ENCODE results near the gene FOXB2.
"Not testable (repeated sequence)": the region's sequence is repeated elsewhere in the genome, so short reads cannot be mapped to it uniquely, and the experiment has no call there.

FOXB2 gene

DNA sequence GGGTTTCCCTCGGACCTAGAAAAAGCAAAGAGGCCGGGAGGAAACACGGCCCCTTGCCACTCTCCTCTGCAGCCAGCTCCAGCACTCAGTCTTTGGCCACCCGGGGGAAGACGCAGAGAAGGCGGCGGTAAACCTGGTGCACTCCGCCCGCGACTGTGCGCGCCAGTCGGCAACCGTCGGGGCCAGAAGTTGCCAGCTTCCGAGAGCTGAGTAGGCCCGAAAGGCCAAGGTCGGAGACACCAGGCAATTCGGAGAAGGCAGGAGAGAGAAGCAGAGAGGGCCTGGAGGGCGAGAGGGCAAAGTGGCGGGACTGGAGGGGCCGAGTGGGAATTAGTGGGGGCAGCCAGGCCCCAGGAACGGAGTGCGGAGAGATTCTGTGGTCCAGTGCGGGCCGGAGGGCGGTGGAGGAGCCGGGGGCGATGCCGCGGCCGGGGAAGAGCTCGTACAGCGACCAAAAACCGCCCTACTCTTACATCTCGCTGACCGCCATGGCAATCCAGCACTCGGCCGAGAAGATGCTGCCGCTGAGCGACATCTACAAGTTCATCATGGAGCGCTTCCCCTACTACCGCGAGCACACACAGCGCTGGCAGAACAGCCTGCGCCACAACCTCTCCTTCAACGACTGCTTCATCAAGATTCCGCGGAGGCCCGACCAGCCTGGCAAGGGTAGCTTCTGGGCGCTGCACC is at the start of gene FOXB2:
Gene FOXB2 (plus strand): TSS at position 420 of the 690 bp plus-strand sequence. CDS start 0 bp downstream, at position 420.
- DNase-seq (ENCODE audit: low read depth): no peak

DNA sequence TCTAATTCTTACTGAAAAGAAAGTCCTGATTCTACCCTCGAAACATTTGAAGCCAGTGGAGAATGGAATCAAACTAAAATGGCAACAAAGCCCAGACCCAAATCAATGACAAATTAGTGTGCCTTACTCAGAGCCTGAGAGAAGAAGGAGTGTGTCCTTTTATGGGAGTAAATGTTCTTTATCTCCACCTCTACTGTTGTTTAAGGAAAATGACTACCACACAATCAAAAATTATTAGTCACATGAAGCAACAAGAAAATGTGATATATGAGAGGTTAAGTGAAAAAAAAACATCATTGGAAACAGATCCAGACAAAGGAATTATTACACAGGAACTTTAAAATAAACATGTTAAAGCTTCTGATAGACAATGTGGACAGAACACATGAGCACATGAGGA is 49.7 kb upstream of the FOXB2 start:
- DNase-seq (ENCODE audit: low read depth): no peak

GRCh38 chr9:76978831-76979230 is 40.6 kb upstream of the FOXB2 start:
- not testable (repeated sequence) for DNase-seq (ENCODE audit: low read depth)

DNA sequence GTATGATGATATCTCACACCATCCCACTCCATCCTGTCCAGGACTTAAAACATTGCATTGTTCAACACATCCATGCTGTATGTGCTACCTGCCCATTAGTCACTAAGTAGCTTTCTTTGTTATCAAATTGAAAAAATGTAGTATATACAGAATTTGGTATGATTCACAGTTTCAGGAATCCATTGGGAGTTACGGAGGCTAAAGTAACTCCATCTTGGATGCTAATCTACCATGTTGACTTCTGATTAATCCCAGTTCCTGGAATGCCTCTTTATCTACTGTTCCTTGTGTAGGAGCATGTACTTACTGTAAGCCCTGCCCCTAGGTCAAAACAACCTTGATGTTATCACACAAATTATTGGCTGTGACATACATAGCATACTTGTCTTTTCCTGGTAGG is 38.9 kb upstream of the FOXB2 start:
- no peak for DNase-seq (ENCODE audit: low read depth)

GRCh38 chr9:76984486-76984885 is 35.0 kb upstream of the FOXB2 start:
- DNase-seq (ENCODE audit: low read depth): no peak

- no peak for DNase-seq (ENCODE audit: low read depth)
These were observed 33.9 kb upstream of the FOXB2 start for GRCh38 chr9:76985581-76985980.

DNA sequence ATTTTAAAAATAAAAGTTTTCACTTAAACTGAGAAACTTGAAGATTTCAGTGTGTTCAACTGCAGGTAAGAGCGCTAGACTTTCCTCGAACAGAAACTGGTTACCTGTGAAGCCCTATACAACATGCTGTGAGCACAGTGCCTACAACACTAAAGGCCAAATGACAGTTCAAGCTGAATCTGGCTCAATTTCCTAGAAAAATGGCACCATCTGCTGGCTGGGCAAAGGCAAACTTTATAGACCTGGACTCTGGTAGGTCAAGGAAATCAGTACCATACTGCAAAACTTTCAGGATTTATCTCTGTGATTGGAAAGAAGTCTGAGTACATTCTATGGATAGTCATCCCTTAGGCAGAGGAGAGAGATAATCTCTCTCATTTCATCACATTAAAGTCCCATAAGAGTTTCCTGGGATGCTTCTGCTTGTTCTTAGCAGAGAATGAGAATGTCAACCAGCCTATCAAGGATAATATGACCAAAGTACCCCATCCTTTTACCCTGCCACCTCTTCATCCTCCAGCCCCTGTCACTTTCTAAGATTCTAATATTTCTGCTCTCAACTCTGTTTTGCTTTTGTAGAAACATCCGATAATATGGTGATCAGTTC is 31.8 kb upstream of the FOXB2 start:
- no peak for DNase-seq (ENCODE audit: low read depth)

DNA sequence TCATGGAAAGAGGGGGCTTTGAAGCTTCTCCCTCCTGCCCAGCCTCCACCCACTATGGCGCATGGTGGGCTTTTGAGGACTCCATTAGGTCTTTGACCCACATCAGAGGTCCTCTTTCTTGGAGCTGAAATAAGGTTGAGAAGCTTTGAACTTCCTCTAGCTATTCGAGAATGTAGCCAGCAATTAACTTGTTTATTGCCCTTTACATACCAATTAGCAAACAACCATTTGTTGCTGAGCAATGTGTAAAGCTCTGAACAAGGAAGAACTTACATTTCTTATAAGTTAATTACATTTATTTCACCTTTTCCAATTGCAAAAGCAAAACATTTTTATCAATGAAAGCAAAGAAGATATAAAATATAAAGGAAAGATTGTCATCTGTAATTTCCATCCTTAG is 30.5 kb upstream of the FOXB2 start:
- no peak for DNase-seq (ENCODE audit: low read depth)

DNA sequence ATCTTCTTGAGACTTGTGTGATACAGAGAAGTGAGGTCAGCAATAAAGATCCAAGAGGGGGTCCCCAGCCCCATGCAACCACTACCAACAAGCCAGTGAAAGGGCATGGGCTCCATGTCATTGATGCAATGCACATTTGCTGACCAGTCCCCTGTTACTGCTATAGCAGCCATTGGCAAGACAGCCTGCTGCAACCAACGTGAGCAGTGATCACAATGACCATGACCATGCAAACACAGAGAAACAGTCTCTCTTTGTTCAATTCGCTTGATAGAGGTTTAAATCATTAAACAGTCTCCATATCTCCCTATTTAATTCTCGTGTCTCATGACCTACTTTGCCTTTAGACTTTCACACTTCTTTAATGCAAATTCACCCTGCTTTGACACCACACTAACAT is 30.0 kb upstream of the FOXB2 start:
- no peak for DNase-seq (ENCODE audit: low read depth)

GRCh38 chr9:76996700-76997099 is 22.8 kb upstream of the FOXB2 start:
- no peak for DNase-seq (ENCODE audit: low read depth)

GRCh38 chr9:76999261-76999660 is 20.2 kb upstream of the FOXB2 start:
- no peak for DNase-seq (ENCODE audit: low read depth)

- no peak for DNase-seq (ENCODE audit: low read depth)
These were observed 19.1 kb upstream of the FOXB2 start for GRCh38 chr9:77000330-77000729.

- no peak for DNase-seq (ENCODE audit: low read depth)
These were observed 16.1 kb upstream of the FOXB2 start for GRCh38 chr9:77003366-77003765.

- no peak for DNase-seq (ENCODE audit: low read depth)
These were observed 14.2 kb upstream of the FOXB2 start for GRCh38 chr9:77005216-77005615.

- DNase-seq (ENCODE audit: low read depth): no peak
These were observed 8.9 kb upstream of the FOXB2 start for GRCh38 chr9:77010527-77010926.

- peak; percentile 49 for DNase-seq (ENCODE audit: low read depth)
These were observed 7.3 kb upstream of the FOXB2 start for GRCh38 chr9:77011973-77012821.

DNA sequence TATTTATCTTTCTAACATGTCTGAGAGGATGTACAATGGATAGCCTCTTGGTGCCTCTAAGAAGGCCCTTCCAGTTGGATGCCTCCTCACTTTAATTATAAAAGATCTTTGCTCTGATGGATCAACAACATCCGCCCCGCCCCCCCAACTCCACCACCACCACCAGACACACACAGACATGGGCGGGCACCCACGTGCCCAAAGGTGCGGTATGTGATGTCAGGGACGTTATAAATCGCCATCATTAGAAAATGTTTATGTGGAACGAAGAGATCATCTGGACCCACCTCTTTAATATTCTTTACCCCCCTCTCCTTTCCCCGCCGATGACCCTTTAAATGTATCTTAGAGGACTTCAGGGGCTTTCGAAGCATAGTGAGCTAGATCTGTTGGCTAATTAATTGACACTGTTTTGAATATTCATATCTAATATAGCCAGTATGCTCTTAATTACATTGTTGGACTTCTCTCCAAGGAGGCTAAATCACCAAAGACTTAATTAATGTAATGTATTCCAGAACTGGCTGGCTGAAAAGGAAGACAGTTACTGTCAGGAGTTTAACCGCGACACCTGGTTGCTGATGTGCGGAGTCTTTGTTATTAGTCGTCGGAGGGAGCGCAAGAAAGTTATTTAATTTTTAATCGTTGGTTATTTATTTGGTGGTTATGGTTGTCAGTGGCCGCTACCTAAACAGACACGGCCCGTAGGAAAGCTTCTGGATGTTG is 6.1 kb upstream of the FOXB2 start:
- DNase-seq (ENCODE audit: low read depth): no peak

DNA sequence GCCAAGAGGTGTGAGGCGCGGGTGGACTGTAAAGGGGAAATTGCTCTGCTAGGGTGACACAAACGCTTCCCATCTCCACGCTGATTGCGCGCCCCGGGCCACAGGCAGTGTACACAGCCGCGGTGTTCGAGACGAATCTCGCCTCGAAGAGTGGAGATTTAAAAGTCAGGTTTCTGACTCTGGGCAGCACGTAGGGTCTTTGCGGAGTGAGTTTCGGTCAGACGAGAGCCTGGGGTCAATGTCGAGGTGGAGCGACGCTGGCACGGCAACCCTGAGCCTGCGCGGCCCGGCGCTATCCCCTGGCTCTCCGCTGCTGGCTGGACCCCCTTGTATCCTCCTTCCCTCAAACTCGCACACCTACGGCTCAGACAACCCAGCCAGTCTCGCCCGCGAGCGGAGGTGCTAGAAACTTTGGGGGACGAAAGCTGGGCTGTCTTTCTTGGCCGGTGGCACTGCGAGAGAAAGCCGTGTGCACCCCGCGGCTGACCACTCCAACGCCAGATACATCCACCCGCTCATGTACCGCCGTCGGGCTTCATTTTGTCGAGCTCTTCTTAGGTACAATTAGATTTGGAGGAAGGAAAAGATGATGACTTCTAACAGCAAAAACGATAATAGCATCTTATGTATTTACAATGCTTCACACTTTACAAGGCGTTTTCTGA is 5.4 kb upstream of the FOXB2 start:
- no peak for DNase-seq (ENCODE audit: low read depth)

DNA sequence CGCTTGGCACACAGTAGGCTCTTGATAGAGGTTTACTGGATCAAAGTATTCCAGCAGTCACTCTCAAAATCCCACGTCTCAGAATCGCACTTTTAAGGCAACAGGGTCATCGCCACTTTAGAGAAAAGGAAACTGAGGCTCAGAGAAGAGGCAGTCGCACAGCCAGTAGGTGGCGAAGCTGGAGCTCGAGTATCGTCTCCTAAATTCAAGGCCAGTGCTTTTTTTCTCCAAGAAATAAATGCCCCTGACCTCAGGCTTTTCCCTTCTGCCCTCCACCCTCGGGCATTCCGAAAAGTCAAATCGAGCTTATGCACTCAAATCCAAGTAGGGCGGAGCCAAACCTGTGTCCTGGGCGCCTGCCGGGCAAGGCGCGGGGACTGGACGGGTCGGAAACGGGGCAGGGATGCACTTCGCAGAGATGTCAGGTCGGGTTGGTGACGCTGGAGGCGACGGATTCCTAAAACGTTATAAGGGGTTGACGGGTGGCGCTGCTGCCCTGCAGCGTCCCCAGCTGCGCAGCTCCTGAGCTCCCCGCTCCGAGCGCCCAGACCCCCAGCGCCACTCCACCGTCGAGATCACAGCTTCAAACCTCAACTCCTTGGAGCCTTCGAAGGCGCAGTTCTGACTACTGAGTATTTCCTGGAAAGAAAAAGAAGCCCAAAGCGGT is 4.7 kb upstream of the FOXB2 start:
- DNase-seq (ENCODE audit: low read depth): no peak

DNA sequence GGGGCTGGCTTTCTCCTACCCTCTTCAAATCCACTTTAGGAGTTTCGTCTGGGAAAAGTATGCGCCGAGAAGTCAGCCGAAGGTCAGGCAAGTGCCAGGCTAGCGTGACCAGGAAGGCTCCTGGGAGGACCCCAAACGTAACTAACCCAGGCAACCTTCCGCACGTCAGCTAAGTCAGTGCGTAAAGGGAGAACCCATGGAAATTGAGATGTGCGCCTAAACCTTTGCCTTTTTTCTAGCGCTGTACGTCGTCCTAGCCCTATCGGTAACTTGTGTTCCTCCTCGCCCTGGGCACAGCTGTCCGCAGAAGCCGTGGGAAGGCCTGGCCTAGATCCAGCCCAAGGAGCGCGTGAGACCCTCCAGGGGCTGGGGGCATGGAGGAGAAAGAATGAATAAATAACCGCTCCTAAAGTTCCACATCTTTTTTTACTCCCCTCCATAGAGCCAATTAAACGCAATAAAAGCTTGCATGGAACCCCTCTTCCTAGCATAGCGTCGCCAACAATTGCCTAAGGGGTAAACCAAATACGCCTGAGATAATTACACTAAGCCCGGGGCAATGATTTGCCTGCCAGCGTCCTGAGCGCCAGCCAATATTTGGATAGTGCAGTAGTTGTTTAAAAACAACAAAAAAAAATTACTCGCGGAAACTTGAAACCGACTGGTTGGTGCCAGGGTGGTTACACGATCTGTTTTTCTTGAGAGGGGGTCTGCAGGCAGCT is 4.0 kb upstream of the FOXB2 start:
- no peak for DNase-seq (ENCODE audit: low read depth)

DNA sequence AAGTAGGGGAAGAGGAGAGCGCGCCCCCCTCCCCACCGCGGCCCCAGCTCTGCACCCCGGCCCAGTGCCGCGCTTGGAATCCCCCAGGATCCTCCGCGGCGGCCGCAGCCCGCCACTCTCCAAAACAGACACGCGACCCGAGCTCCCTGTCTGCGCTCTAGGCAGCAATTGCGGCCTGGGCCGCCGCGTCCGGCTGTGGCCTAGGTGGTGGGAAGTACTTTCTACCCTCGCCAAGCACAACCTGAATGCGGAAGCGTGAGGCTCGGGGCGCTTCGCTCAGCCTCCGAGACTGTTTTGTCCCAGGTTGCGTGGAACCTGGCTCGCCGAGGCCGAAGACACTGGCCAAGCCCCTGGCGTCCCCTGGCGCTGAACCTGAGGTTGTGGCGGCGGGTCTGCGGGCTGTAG is 3.3 kb upstream of the FOXB2 start:
- DNase-seq (ENCODE audit: low read depth): no peak
